Medulla oblongata (tissue), 1 donor: ENCODE results near the gene FBXL22.
"Not testable (repeated sequence)": the region's sequence is repeated elsewhere in the genome, so short reads cannot be mapped to it uniquely, and the experiment has no call there.

Experiments
- DNase-seq: peaks from one replicate; pipeline ENCODE4 v3.0.0-alpha.2; 2015; ENCODE audit errors: extremely low spot score

Gene FBXL22

DNA sequence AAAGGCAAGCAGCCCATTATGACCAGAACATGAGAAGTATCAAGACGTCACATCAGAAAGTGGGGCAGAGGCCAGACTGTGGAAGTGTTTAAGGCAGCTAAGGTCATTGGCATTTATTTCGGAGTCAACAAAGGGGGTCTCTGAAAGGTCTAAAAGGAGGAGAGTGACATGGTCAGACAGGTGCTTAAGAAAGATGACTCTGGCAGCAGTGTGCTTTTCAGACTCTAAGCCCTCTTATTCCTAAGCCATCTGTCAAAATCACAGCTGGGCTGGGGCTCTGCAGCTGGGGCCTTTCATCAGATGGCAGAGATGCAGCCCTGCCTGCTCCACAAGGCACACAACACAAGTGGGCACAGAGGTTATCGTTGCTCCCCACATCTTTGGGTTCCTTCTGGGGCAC is 14.0 kb downstream of the FBXL22 start:
- peak; percentile 55 for DNase-seq

DNA sequence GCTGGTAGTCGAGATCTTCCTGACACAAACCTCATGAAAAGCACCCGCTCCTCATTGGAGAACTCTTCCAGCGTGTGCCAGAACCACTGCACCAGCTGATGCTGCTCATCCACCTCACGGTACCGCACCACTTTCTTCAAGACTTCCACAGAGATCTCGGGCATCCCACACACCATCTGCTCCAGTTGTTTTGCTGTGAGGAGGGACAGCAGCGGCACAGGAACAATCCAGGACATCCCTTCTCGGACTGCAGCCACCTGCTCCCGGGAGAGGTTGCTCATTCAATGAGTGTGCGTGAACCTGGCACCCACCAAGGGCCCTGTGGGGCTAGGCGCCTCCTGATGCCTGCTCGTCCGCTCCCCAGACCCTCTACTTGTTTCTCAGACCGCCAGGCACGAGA is 15.1 kb downstream of the FBXL22 start:
- no peak for DNase-seq

DNA sequence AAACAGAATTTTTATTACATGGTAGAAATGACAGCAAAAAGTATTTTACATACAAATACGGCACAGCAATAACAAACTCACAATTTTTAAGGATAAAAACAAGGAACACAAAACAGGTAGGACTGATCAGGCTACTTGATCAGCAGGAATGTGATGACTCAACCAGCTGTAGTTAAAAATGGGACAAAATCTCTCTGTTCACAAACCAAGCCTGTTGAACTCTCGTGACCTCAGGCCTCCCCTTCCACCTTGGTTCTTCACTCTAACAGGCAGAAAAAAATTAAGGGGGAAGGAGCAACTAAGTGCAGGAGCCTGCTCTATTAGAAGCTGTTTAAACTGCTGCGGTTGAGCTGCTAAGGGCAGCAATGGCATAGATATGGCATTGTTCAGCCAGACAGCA is 18.7 kb downstream of the FBXL22 start:
- DNase-seq, result no peak

DNA sequence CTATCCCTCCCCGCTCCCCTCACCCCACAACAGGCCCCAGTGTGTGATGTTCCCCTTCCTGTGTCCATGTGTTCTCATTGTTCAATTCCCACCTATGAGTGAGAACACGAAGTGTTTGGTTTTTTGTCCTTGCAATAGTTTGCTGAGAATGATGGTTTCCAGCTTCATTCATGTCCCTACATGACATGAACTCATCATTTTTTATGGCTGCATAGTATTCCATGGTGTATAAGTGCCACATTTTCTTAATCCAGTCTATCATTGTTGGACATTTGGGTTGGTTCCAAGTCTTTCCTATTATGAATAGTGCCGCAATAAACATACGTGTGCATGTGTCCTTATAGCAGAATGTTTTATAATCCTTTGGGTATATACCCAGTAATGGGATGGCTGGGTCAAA is 20.0 kb downstream of the FBXL22 start:
- not testable (repeated sequence) for DNase-seq

DNA sequence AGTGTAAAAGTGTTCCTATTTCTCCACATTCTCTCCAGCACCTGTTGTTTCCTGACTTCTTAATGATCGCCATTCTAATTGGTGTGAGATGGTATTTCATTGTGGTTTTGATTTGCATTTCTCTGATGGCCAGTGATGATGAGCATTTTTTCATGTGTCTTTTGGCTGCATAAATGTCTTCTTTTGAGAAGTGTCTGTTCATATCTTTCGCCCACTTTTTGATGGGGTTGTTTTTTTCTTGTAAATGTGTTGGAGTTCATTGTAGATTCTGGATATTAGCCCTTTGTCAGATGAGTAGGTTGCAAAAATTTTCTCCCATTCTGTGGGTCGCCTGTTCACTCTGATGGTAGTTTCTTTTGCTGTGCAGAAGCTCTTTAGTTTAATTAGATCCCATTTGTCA is 20.4 kb downstream of the FBXL22 start:
- DNase-seq, result not testable (repeated sequence)

DNA sequence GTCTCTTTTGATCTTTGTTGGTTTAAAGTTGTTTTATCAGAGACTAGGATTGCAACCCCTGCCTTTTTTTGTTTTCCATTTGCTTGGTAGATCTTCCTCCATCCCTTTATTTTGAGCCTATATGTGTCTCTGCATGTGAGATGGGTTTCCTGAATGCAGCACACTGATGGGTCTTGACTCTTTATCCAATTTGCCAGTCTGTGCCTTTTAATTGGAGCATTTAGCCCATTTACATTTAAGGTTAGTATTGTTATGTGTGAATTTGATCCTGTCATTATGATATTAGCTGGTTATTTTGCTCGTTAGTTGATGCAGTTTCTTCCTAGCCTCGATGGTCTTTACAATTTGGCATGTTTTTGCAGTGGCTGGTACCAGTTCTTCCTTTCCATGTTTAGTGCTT is 23.6 kb downstream of the FBXL22 start:
- DNase-seq, result not testable (repeated sequence)

DNA sequence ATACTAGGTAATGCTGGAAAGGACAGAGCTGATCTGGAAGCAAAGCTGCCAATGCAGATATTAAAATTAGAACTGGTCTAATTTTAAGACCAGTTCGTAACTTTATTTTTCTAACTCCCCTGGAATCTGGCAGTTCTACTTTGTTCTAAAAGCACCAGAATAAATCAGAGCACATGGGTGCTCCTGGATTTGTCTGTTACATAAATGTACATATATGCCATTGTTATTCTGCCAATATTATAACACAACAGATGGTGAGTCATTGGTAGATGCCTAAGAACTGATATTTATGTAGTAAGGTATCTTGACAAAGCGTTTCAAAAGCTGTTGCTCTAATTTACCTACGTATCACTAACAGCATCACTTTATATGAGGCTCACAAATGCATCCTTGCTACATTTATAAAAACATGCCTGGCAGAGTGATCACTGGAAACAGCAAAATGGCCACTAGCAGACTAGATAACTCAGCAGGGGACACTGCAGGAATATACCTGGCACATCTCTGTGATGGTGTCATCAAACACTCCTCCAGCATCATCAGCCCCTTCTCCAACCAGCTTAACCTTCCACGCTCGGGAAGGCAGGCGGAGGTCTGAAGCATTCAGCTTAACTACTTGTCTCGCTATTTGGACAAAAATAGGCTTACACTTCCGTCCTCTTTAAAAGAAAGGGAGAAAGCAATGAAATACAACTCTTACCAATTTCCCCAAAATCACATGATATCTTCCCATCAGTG is 26.2 kb downstream of the FBXL22 start:
- DNase-seq, result no peak

DNA sequence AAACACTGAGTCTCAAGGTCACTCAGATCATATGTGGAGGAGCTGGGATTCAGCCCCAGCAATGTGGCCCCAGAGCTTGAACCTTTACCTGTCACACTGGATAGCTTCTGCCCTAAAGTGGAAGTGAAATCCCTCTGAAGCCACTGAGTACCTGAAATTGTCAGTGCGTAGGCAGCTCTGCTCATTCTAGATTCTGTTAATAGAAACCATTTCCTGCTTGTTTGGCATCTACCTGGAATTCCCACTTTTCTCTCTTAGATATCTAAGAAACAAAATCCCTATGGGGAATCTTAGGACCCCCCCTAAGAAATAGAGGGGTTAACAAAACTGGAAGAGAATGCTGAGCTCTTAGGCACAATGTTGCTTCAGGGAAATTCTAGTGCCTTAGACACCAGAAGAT is 29.8 kb downstream of the FBXL22 start:
- no peak for DNase-seq

DNA sequence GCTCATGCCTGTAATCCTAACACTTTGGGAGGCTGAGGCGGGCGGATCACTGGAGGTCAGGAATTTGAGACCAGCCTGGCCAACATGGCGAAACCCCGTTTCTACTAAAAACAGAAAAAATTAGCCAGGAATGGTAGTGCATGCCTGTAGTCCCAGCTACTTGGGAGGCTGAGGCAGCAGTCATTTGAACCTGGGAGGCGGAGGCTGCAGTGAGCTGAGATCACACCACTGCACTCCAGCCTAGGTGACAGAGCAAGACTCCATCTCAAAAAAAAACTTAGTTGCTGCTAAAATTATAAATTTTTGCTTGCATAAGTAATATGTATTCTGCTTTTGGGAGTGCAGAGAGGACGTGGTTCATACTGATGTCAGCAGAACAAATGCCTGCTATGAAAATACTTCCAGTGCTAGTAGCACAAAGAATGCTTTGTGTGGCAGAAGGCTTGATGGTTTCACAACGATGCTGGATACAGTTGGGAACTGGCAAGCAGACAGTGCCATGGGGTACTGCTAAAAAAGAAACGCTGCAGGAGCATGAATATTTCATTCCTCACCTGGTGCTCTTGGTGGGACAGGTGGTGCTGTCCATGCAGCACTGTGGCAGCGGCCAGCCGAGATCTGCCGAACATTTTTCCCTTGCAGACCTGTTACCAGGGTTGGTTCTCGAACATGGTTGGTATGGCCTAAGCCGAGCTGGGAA is 31.1 kb downstream of the FBXL22 start:
- peak; percentile 79 for DNase-seq

DNA sequence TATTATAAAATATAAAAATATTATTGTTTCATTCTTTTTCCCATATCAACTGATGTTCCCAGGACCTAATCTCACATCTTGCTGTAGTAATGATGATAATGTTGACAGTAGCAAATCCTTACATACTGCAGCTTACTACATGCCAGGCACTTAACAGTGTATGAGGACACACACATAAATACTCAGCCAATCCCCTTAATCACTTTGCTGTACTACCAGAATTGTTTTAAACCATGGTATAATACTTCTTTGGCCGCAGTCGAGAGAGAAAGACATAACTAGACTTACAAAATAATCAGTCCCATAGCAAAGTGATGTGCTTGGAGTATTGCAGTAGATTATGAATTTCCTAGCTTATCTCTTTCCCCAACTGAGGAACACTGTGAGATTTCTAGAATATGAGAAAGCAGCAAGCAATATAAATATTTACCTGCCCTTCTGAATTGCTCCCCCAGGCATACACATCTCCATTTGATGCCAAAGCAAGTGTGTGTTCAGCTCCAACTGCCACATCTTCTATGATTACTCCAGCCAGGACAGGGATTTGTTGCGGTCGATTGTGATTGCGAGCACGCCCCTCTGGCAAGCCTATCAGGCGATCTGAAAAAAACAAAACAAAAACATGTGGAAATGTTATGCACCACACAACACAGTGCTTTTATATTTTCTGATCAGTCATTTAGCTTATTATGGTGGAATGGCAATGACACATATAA is 33.0 kb downstream of the FBXL22 start:
- no peak for DNase-seq

DNA sequence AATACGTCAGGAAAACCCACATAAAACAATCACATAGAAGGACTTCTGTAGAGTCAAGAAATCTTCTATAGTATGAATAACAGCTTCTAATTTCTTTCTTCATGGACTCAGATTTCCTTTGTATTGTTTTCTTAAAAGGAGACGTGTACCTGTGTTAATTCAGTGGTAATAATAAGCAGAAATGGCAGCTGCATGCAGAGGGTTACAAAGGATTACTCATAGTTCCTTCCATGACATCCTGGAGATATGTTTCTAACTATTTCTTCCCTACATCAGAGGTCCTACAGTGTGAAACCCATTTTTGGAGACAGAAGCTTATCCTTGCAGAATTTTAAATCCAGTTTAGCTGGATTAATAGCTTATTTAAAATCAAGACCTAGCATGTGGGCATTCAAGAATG is 36.1 kb downstream of the FBXL22 start:
- DNase-seq, result no peak

DNA sequence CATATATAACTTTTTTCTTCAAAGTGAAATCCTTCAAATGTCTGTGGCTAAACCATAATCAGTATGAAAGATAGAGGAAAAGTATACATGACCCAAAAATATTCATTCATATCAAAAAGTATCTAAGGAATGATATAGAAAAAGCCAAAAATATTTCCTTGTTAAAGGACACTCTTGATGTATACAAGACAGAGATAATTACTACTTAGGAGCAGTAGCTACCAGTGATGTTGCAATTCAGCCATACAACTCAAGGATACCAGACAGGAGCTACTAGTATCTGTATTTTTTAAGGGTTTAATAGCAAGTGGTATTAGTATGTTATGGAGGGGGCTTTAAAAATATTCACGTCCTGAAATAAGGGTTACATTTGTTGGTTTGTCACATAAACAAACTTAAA is 37.0 kb downstream of the FBXL22 start:
- DNase-seq, result no peak

DNA sequence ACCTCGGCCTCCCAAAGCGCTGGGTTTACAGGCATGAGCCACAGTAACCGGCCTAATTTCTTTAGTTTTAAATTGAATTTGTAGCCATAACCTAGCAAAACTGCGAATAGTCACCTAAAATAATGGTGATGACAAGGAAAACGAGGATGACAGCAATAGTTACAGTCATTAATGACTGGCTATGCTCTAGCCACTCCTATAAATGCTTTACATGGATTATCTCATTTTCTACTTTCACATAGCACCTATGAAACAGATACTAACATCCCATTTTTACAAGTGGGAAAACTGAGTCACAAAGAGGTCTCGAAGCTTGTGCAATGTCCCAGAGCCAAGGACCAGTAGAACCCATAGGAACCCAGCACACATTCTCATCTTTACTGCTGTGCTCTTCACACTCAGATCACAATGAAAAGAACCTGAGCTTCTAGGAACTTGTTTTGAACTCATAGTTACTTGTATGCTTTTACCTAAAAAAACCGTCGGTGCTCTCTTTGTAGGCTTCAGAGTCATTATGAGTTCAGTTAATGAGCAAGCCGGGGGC is 39.4 kb downstream of the FBXL22 start:
- no peak for DNase-seq

DNA sequence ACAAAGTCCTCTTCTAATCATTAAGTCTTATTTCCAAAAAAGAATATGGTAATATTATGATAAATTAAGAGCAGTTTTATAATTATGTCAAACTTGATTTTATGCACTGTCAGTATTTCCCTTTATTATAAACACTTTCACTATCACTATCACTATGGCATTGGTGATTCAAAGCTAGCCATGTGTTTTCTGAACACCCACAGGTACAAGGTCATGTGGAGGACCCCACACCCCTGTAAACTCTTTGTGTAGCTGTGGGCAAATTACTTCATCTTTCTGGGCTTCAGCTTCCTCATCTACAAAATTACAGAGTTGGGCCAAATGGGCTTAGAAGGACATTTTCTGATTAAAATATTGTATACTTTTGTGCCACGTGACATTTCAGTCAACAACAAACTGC is 41.7 kb downstream of the FBXL22 start:
- no peak for DNase-seq

DNA sequence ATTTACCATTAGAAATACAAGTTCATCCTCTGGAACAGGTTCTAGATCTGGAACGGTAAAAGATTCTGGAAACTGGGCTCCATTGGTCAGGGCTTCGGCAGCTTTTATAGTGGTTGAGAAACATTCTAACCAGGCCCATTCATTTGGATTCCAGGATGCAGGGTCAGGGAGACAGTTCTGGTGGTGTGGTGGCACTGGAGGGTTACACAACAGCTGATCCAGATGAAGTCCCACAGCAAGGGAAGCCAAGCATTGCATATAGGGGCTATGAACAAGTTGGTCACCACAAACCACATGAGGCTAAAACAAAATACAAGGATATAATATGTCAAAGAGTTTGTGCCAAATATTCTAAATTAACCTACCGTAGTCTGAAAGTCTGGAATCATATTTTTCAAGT is 43.0 kb downstream of the FBXL22 start:
- DNase-seq, result no peak
